Ecto neural progenitor cell (in vitro differentiated cells): ENCODE results near the gene SEMA4A.
"Not testable (repeated sequence)": the region's sequence is repeated elsewhere in the genome, so short reads cannot be mapped to it uniquely, and the experiment has no call there.

Experiments
- DNase-seq: peaks from one replicate; pipeline ENCODE4 v3.0.0-alpha.2; 2018; ENCODE audit warnings: low spot score

SEMA4A gene

DNA sequence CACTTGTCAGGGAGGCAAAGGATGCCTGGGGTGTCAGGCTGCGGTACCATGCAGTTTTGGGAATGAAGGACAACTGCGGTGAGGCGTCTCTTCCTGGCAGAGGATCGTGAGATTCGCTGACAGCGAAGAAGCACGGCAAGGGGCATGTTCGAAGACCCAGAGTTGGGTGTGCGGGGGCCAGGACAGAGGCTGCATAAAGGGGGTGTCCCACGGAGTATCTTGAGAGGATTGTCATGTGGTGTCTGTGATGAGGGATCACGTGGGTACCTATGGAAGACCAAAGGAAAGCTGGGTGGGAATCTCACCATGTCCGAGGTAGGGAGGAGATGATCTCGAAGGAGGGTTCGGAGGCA is 40.9 kb downstream of the SEMA4A start:
- no peak for DNase-seq

DNA sequence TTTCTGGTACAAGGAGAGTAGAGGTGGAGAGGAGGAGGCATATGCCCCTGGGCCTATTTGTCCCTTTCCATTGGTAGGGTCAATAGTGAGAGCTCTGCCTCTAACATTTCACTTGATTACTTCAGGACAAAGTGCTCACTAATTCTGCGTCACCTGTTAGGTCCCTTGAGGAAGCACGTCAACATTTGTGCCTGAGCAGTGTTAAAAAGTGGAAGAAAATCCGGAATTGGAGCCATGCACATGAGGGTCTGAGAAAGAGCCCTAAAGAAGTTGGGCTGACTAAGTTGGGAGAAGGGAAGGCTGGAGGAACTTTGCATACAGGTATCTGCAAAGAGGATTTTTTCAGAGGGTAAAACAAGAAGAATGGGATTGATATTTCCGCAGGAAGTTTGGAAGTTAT is 42.5 kb downstream of the SEMA4A start:
- no peak for DNase-seq

DNA sequence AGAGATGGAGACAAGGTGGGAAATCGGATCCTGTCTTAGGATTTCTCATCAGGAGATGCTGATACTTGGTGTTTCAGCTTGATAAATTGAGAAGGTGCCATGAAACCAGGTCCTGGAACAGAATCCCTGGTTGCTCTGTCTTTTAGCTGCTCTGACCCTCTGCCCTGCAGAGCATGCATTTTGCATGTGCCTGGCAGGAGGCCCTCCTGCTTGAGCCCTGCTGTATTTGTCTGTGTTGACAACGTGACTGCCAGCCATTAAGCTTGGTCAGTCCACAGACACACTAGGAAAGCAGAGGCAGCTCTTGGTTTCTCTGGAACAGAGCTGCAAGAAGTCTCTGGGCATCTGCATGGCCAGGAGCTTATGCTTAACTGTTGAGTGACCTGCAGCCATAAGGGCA is 43.1 kb downstream of the SEMA4A start:
- no peak for DNase-seq

DNA sequence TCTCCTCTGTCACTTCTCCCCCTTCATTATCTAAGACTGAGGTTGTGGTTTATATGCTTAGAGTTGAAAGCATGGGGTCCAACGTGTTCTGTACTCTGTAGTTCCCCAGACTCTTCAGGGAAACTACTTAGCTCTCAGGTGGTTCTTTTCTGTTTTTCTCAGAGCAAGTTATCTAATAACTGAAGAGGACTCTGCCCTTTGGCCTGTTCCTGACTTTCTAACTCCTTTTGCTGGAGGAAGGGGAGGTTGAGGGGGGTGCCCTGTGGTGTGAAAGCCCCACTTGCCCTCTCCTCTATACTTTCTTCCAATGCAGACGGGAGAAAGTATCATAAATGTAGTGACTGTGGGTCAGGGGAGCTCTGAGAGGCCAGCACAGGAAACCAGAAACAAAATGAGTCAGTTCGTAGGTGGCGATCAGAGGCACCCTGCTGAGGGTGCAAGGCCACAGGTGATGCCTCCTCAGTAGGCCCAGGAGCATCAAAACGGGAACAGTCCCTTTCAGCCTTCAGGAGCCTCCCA is 45.5 kb downstream of the SEMA4A start:
- DNase-seq: no peak

DNA sequence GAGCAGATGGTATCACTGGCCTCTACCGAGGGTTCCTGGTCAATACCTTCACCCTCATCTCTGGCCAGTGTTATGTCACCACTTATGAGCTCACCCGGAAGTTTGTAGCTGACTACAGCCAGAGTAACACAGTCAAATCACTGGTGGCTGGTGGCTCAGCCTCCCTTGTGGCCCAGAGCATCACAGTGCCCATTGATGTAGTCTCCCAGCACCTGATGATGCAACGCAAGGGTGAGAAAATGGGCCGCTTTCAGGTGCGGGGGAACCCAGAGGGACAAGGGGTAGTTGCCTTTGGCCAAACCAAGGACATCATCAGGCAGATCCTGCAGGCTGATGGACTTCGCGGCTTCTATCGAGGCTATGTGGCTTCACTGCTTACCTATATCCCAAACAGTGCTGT is 46.7 kb downstream of the SEMA4A start:
- no peak for DNase-seq

DNA sequence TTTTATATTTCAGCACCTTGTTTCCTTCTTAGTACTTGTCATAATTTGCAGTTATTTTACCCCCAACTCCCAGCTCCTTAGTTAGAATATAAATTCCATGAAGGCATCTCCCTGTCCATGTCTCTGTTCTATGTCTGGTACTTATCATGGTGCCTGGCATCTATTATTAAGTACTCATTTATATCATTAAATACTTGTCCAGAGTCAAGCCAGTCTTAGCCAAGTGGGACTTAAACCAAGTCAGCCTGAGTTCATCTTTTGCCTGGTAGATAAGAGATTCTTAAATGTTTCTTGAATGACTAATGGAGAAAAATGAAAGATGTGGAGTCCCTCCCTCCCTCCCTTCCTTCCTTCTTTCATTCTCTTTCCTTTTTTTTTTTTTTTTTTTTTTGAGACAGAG is 49.9 kb downstream of the SEMA4A start:
- DNase-seq: no peak

DNA sequence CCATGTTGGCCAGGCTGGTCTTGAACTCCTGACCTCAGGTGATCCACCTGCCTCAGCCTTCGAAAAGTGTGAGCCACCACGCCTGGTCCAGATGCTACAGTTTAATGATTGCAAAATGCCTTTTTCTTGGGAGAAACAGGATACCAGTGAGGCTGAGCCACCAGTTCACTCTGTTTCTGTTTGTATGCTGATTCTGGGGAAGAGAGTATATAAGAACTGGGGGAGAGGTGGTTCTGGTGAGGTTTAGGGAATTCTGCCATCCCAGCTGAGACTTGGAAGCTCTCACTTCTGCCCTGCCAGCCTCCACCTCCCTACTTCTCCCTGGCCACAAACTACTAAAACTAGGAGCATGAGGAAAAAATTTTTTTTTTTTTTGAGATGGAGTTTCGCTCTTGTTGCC is 51.3 kb downstream of the SEMA4A start:
- no peak for DNase-seq

DNA sequence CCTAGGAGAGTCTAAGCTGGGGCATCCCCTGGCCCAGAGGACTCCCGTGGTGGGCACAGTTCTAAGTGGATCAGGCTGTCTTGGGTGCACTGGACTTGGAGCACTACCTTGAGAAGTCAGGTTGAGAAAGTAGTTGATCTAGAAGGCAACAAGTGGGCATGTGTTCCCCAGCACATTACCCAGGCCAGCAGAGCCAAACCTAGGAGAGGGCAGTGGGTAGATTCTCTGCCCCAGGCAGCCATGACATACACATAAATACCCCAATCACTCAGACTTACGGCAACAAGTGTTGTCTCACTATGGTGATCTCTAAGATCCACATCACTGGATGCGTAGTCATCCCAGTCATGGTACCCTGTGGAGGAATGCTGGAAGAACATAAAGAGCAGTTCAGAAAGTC is 57.9 kb downstream of the SEMA4A start:
- no peak for DNase-seq

DNA sequence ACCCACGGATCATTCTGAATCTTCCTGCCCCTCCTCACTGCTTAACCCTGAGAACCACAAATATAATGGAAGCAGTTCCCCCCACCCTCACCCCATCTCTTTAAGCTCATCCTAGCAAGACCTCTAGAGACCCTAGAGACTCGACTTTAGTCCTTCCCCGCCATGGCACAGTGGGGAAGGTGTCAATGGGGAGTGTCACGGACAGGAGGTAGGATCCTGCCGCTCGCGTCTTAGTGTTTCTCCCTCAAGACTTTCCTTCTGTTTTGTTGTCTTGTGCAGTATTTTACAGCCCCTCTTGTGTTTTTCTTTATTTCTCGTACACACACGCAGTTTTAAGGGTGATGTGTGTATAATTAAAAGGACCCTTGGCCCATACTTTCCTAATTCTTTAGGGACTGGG is 58.7 kb downstream of the SEMA4A start:
- no peak for DNase-seq

DNA sequence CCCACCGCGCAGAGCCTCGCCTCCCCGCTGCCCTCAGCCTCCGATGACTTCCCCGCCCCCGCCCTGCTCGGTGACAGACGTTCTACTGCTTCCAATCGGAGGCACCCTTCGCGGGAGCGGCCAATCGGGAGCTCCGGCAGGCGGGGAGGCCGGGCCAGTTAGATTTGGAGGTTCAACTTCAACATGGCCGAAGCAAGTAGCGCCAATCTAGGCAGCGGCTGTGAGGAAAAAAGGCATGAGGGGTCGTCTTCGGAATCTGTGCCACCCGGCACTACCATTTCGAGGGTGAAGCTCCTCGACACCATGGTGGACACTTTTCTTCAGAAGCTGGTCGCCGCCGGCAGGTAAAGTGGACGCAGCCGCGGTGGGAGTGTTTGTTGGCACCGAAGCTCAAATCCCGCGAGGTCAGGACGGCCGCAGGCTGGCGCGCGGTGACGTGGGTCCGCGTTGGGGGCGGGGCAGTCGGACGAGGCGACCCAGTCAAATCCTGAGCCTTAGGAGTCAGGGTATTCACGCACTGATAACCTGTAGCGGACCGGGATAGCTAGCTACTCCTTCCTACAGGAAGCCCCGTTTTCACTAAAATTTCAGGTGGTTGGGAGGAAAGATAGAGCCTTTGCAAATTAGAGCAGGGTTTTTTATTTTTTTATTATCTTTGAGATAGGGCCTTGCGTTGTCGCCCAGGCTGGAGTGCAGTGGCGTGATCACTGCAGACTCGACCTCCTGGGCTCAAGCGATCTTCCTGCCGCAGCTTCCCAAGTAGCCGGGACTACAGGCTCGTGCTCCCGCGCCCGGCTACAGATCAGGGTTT is 59.7 kb downstream of the SEMA4A start, which contains the start of gene PMF1:
TSS of gene PMF1 (plus strand) at position 175 of the 811 bp plus-strand sequence. CDS start at position 184, 9 bp downstream.
- peak; percentile 97 for DNase-seq

DNA sequence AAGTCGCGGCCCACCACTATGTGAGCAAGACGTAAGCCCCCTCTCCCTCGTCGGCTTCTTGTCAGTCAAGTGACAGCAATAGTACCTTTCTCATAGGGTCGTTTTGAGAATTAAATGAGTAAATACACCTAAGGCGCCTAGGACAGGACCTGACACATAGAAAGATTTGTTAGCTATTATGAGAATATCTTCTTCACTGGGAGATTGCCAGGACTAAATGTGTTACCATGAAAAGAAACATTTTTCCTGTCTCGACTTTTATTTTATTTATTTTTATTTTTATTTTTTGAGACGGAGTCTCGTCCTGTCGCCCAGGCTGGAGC is 60.2 kb downstream of the SEMA4A start:
- no peak for DNase-seq

DNA sequence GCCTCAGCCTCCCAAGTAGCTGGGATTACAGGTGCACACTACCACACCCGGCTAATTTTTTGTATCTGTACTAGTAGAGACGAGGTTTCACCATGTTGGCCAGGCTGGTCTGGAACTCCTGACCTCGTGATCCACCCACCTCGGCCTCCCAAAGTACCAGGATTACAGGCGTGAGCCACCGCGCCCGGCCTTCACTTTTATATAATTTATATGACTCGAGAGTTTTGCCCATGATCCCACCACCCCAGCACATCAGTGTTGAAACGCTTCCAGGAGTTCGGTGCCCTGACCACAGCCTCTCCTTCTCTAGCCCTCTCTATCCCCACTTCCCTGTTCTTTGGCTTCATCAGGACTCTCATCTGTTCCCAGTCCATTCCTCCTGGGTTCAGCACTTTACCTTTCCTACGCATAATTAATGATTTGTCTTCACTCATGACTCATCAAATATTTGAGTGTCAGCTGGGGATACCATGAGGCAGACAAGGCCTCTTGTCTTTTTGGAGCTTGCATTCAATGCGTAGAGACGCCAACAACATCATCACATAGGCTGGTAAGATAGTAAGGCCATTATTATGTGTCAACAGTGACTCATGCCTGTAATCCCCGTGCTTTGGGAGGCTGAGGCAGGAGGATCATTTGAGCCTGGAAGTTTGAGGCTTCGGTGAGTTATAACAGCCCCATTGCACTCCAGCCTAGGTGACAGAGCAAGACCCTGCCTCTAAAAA is 60.8 kb downstream of the SEMA4A start:
- DNase-seq: no peak

DNA sequence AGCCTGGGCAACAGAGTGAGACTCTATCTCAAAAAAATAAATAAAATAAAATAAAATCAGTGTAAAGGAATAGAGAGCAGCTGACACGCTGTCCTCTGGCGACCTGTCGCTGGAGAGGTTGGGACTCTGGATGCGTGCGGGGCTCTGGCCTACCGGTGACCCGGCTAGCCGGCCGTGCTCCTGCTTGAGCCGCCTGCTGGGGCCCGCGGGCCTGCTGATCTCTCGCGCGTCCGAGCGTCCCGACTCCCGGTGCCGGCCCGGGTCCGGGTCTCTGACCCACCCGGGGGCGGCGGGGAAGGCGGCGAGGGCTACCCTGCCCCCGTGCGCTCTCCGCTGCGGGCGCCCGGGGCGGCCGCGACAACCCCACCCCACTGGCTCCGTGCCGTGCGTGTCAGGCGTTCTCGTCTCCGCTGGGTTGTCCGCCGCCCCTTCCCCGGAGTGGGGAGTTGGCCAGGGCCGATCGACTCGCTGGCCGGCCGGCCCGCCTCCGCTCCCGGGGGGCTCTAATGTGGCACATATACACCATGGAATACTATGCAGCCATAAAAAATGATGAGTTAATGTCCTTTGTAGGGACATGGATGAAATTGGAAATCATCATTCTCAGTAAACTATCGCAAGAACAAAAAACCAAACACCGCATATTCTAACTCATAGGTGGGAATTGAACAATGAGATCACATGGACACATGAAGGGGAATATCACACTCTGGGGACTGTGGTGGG is 63.1 kb downstream of the SEMA4A start:
- not testable (repeated sequence) for DNase-seq

DNA sequence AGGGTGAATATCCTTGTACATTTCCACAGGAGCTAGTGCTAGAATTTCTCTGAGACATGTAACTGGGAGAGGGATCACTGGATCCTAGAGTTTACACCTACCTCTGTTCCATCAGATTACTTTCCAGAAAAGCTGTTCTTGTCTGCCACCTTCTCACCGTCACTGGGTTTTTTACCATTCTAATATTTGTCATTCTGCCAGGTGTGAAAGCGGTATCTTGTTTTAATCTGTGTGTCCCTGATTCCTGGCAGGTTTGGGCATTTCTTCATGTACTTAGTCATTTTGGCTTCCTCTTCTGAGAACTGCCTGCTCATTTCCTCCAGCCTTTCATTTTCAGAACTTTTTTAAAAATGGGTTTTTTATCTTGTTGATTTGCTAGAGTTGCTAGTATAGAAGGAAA is 64.5 kb downstream of the SEMA4A start:
- DNase-seq: no peak

DNA sequence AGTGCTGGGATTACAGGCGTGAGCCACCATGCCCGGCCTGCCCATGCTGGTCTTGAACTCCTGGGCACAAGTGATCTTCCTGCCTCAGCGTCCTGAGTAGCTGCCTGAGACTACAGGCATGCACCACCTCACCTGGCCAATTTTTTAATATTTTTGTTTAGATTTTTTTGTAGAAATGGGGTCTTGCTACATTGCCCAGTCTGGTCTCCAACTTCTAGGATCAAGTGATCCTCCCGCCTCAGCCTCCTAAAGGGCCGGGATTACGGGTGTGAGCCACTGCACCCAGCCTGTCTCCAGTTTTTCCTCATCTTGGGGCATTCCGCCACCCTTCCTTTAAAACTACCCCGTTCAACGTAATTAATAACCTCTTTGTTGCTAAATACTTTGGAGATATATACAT is 66.8 kb downstream of the SEMA4A start:
- no peak for DNase-seq

DNA sequence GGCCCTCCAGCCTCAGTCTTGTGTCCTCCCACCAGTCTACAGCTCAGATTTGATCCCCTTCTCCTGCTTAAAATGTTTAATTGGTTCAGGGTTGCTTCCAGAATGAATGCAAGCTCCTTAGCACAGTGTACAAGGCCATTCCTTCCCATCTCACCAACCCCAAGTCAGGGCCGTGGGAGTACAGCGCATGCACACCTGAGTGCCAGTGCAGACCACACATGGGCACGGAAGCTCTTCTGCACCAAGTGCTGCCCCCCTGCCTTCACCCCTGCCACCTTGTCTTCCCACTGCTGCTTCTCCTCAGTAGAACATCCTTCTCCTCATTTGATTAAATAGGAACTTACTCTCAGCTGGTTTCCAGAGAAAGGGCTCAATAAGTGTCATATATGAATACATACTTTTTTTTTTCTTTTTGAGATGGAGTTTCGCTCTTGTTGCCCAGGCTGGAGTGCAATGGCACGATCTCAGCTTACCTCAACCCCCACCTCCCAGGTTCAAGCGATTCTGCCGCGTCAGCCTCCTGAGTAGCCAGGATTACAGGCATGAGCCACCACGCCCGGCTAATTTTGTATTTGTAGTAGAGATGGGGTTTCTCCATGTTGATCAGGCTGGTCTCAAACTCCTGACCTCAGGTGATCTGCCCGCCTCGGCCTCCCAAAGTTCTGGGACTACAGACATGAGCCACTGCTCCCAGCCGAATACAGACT is 68.8 kb downstream of the SEMA4A start:
- DNase-seq: no peak

DNA sequence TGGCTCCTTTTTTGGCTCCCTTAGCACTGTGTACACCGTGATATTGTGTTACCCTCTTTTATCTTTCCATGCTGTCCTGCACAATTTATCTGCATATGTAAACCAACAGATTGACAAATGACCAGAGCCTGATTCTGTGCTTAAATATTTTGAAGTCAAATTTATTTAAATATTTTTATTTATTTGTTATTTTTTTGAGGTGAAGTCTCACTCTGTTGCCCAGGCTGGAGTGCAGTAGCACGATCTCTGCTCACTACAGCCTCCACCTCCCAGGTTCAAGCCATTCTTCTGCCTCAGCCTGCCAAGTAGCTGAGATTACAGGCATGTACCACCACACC is 72.3 kb downstream of the SEMA4A start:
- DNase-seq: no peak

DNA sequence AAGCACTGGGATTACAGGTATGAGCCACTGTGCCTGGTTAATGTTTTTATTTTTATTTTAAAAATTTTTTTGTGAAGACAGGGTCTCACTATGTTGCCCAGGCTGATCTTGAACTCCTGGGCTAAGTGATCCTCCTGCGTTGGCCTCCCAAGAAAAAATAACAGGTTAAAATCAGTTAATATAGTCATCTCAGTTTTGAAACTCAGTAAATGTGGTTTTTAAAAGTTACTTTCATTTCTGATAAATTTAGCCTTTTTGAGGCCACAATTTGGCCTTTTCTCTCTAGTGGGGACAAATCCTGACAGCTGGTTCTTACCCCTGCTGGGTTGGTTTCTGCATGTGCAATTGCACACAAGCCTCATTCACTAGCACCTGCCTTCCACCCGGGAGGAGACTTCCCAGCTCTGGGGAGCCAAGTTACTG is 72.7 kb downstream of the SEMA4A start:
- DNase-seq: no peak

DNA sequence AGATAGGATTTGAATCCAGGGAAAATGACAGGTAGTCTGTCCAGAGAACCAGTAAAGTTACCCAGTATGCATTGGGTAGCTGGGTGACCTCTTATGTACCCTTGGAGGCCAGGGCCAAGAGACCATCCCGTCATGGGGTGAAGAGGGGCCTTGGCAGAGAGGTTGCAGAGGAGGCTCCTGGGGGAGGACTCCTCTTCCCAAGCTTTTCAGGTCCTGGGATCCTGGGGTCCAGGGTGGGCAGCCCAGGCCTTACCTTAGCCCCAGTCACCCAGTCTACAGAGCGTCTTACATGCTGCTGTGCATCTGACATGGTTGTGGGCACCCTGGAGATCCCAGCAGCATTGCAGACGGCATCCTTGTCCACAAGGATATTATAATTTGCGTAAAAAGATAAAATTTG is 73.4 kb downstream of the SEMA4A start:
- DNase-seq: no peak
